ENCODE data around the gene ITPR3.
"Not testable (repeated sequence)": the region's sequence is repeated elsewhere in the genome, so short reads cannot be mapped to it uniquely, and the experiment has no call there.

The ITPR3 gene

GRCh38 chr6:33609528-33609927, 11.6 kb upstream of the ITPR3 start:
- DNase-seq (ENCODE audit: low read depth), result no peak
- no peak overlapping the region for H3K4me3 ChIP-seq (ENCODE audit: low read depth, low read length)

GRCh38 chr6:33610067-33610466, 11.1 kb upstream of the ITPR3 start:
- DNase-seq (ENCODE audit: low read depth), result no peak
- H3K4me3 ChIP-seq (ENCODE audit: low read depth, low read length), result no peak overlapping the region

GRCh38 chr6:33610779-33611732, 10.1 kb upstream of the ITPR3 start:
- no peak overlapping the region for H3K4me3 ChIP-seq (ENCODE audit: low read depth, low read length)
- DNase-seq (ENCODE audit: low read depth), result no peak

GRCh38 chr6:33613146-33613794, 7.9 kb upstream of the ITPR3 start:
- DNase-seq (ENCODE audit: low read depth), result no peak
- H3K4me3 ChIP-seq (ENCODE audit: low read depth, low read length), result no peak overlapping the region

- no peak for DNase-seq (ENCODE audit: low read depth)
- no peak overlapping the region for H3K4me3 ChIP-seq (ENCODE audit: low read depth, low read length)
These were observed 7.3 kb upstream of the ITPR3 start for GRCh38 chr6:33613795-33614168.

GRCh38 chr6:33616113-33616512, 5.0 kb upstream of the ITPR3 start:
- DNase-seq (ENCODE audit: low read depth), result no peak
- H3K4me3 ChIP-seq (ENCODE audit: low read depth, low read length), result no peak overlapping the region

GRCh38 chr6:33616913-33617312, 4.2 kb upstream of the ITPR3 start:
- no peak overlapping the region for H3K4me3 ChIP-seq (ENCODE audit: low read depth, low read length)
- DNase-seq (ENCODE audit: low read depth), result no peak

- DNase-seq (ENCODE audit: low read depth), result no peak
- H3K4me3 ChIP-seq (ENCODE audit: low read depth, low read length), result no peak overlapping the region
These were observed 1.8 kb upstream of the ITPR3 start for GRCh38 chr6:33619166-33619840.

GRCh38 chr6:33620158-33620855, 815 bp upstream of the ITPR3 start:
- peak overlapping the region; percentile 63 for H3K4me3 ChIP-seq (ENCODE audit: low read depth, low read length)
- no peak for DNase-seq (ENCODE audit: low read depth)

GRCh38 chr6:33621711-33622388, 728 bp downstream of the ITPR3 start:
- peak overlapping the region; percentile 63 for H3K4me3 ChIP-seq (ENCODE audit: low read depth, low read length)
- no peak for DNase-seq (ENCODE audit: low read depth)

GRCh38 chr6:33622456-33623431, 1.6 kb downstream of the ITPR3 start:
- no peak overlapping the region for H3K4me3 ChIP-seq (ENCODE audit: low read depth, low read length)
- no peak for DNase-seq (ENCODE audit: low read depth)

- DNase-seq (ENCODE audit: low read depth), result no peak
- H3K4me3 ChIP-seq (ENCODE audit: low read depth, low read length), result no peak overlapping the region
These were observed 2.8 kb downstream of the ITPR3 start for GRCh38 chr6:33623895-33624381.

GRCh38 chr6:33624856-33625255, 3.7 kb downstream of the ITPR3 start:
- no peak overlapping the region for H3K4me3 ChIP-seq (ENCODE audit: low read depth, low read length)
- DNase-seq (ENCODE audit: low read depth), result no peak

- no peak overlapping the region for H3K4me3 ChIP-seq (ENCODE audit: low read depth, low read length)
- DNase-seq (ENCODE audit: low read depth), result no peak
These were observed 6.8 kb downstream of the ITPR3 start for GRCh38 chr6:33627876-33628275.

- no peak for DNase-seq (ENCODE audit: low read depth)
- H3K4me3 ChIP-seq (ENCODE audit: low read depth, low read length), result no peak overlapping the region
These were observed 7.4 kb downstream of the ITPR3 start for GRCh38 chr6:33628401-33628964.

GRCh38 chr6:33630014-33630413, 8.9 kb downstream of the ITPR3 start:
- H3K4me3 ChIP-seq (ENCODE audit: low read depth, low read length), result no peak overlapping the region
- no peak for DNase-seq (ENCODE audit: low read depth)

- H3K4me3 ChIP-seq (ENCODE audit: low read depth, low read length); DNase-seq (ENCODE audit: low read depth): not testable (repeated sequence)
These were observed 10.4 kb downstream of the ITPR3 start for GRCh38 chr6:33631521-33631920.
